Omental fat pad (tissue), 4 donors: ENCODE data around the gene TCFL5. TPM values are rescaled to one million over a fixed set of nuclear protein-coding genes. Genes with fewer than 3 reads are reported as not detected.
"Not testable (repeated sequence)": the region's sequence is repeated elsewhere in the genome, so short reads cannot be mapped to it uniquely, and the experiment has no call there.

Experiments used
- ATAC-seq: fragments of 150-250 bp; one replicate; pipeline ENCODE4 v1.9.1; 2016; ENCODE audit warnings: mild to moderate bottlenecking, moderate library complexity; ENCODE audit not compliant: low FRiP score
- DNase-seq: peaks from one replicate; pipeline ENCODE4 v3.0.0-alpha.2; 2019; ENCODE audit warnings: low spot score
- total RNA-seq, 4 donors: library from RNA; depleted of rRNA; stranded (reverse); fragments of >200 nt; gene quantifications; one replicate each; pipeline ENCODE4 v1.1.0, GENCODE V29; 2016
- TF ChIP-seq, protein P1 (sequence below), 3 donors: fragments of 450-650 bp; IDR thresholded peaks; one replicate each; pipeline ENCODE4 v1.5.1; 2016 to 2017; ENCODE audit warnings: antibody characterized with exemption in 3 of 3, mild to moderate bottlenecking in 3 of 3, moderate library complexity in 2 of 3

The TCFL5 gene
- total RNA-seq, 4 donors from 2014 or later, result 6.1 to 7.7 (median 6.3) TPM

DNA sequence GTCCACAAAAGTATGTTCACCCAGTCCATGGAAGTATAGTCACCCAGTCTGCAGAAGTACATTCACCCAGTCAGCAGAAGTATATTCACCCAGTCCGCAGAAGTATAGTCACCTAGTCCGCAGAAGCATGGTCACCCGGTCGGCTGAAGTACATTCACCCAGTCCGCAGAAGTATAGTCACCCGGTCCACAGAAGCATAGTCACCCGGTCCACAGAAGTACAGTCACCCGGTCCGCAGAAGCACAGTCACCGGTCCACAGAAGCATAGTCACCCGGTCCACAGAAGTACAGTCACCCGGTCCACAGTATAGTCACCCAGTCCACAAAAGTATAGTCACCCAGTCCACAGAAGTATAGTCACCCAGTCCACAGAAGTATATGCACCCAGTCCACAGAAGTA lies 8.8 kb downstream of the TCFL5 start:
- no peak for DNase-seq
- TF ChIP-seq, protein P1, sequence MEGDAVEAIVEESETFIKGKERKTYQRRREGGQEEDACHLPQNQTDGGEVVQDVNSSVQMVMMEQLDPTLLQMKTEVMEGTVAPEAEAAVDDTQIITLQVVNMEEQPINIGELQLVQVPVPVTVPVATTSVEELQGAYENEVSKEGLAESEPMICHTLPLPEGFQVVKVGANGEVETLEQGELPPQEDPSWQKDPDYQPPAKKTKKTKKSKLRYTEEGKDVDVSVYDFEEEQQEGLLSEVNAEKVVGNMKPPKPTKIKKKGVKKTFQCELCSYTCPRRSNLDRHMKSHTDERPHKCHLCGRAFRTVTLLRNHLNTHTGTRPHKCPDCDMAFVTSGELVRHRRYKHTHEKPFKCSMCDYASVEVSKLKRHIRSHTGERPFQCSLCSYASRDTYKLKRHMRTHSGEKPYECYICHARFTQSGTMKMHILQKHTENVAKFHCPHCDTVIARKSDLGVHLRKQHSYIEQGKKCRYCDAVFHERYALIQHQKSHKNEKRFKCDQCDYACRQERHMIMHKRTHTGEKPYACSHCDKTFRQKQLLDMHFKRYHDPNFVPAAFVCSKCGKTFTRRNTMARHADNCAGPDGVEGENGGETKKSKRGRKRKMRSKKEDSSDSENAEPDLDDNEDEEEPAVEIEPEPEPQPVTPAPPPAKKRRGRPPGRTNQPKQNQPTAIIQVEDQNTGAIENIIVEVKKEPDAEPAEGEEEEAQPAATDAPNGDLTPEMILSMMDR (IDR thresholded peaks at IDR 0.05), result no peak
- ATAC-seq, result no peak

DNA sequence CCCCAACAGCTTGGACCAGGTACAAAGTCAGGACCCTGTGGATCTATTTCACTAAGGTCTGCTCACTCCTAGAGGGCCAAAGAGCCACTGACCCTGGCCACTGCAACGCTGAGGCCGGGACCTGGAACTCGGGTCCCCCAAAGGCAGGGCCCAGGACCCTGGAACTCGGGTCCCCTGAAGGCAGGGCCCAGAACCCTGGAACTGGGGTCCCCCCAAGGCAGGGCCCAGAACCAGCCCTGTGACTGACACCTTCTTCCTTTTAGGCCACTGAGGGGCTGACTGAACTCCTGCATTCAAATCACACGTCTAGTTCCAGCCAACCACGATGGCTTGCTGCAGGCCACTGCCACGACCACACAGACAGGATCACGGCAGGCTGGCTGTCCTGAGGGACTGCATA lies 9.4 kb downstream of the TCFL5 start:
- TF ChIP-seq, protein P1 (IDR thresholded peaks at IDR 0.05), result no peak
- no peak for DNase-seq
- ATAC-seq, result no peak

DNA sequence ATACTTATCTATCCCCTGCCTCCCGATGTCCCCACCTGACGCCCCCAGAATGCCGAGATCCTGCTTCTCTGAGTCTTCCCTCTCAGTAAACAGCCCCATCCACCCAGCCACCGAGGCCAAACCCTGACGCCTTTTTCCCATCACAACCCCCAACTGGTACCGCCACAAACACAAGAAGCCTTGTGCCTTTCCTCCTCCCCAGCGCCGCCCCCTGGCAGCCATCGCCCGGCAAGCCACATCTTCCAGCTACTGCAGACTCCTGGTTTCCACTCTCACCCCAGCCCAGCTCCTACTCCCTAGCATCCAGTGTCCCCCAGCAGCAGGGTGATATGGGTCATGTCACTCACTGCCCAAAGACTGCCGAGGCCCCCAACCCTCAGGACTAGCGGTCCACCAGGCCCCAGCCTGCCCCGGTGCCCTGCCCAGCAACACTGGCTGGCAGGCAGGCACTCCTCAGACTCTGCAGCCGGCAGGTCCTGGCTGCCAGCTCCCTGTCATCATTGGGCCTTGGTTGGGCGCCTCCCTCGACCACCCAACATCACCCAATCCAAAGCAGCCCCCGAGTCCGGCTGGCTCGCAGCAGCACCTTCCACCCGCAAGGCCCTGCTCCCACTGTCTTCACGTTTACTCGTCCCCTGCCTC lies 11.2 kb downstream of the TCFL5 start:
- DNase-seq (no peak), ATAC-seq (no peak)
- TF ChIP-seq, protein P1 (IDR thresholded peaks at IDR 0.05), result no peak

DNA sequence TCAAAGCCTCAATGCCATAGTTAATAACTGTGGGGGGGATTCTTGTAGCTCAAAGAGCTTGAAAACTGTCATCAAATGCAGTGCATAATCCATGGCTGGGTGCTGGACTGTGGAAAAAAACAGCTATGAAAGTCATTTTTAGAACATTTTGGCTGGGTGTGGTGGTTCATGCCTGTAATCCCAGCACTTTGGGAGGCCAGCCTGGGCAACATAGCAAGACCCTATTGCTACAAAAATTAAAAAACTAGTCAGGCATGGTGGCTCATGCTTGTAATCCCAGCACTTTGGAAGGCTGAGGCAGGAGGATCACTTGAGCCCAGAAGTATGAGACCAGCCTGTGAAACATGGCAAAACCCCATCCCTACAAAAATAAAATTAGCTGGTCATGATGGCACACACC lies 12.2 kb downstream of the TCFL5 start:
- TF ChIP-seq, protein P1 (IDR thresholded peaks at IDR 0.05), result no peak
- no peak for ATAC-seq
- DNase-seq, result no peak

DNA sequence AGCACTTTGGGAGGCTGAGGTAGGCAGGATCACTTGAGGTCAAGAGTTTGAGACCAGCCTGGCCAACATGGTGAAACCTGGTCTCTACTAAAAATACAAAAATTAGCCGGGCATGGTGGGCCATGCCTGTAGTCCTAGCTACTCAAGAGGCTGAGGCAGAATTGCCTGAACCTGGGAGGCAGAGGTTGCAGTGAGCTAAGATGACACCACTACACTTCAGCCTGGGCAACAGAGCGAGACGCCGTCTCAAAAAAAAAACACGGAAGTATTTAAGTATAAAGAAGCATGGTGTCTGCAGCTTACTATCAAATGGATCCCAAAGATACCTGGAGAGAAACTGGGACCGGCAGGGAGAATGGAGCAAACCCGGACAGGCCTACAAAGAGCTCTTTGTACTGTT lies 12.7 kb downstream of the TCFL5 start:
- DNase-seq, ATAC-seq: not testable (repeated sequence)

DNA sequence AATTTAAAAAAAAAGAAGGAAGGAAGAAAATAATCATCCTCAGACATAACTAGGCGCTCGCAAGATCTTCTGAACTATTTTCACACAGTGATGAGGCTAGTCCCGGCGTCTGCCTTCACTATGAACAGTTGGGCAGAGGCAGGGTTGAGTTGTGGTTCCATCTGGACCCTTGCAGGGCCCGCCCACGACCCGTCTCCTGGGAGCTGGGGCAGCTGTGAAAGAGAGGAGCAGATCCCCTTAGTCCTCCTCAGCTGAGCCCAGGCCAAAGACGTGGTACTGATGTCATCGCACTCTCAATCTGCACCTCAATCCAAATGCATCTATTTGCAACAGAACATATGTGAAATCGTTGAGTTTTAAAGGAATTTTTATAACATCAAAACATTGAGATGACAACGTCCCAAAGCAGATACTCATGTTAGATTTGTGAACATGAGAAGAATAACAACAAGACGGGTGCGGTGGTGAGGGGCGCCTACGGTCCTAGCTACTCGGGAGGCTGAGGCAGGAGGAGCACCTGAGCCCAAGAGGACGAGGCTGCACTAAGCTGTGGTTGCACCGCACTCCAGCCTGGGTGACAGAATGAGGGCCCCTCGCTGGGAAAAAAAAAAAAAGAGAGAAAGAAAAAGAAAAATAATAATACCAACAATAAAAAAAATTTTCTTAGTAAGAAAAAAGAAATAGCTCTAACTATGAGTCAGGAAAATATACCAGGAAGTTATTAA lies 15.3 kb downstream of the TCFL5 start:
- TF ChIP-seq, protein P1 (IDR thresholded peaks at IDR 0.05), result no peak
- ATAC-seq, result no peak

DNA sequence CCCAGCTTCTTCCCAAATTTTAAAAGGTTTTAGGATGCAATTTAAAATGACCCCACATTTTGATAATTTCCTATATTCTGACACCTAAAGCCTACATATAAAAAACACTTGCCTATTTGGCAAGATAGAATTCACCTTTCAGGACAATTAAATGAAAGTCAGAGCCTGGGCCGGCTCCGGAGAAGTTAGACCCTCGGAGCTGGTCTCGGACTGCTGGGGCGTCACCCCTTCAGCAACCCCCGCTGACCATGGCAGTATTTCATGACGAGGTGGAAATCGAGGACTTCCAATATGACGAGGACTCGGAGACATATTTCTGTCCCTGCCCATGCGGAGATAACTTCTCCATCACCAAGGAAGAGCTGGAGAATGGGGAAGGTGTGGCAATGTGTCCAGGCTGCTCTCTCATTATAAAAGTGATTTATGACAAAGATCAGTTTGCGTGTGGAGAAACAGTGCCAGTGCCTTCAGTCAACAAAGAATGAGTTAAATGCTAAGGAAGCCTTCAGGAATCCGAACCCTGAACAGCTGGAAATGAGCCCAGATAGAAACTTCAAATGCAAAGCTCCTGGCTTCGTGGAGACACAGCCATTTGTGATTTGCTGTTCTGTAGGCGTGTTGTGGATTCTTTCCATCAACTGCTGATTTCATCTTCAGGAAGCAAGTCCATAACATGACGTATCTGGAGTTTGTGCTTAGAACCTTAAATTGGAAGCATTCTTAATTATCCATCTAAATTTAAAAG lies 16.0 kb downstream of the TCFL5 start:
- TF ChIP-seq, protein P1 (IDR thresholded peaks at IDR 0.05), result no peak
- DNase-seq, result no peak
- ATAC-seq, result no peak

More for the DNA sequence above, 15.3 kb downstream of the TCFL5 start:
- no peak for DNase-seq
